Activated naive CD4-positive, alpha-beta T cell treated with anti-CD3 and anti-CD28 coated beads, Interleukin-2, amount 50 U/mL, for 72 hours (primary cell): Measurements from ENCODE around the gene PPM1A. TPM values are rescaled to one million over a fixed set of nuclear protein-coding genes. Genes with fewer than 3 reads are reported as not detected.

Experiments used
- total RNA-seq, 2 donors: library from RNA; stranded (reverse); gene quantifications; one replicate each; pipeline ENCODE4 v1.2.3, GENCODE V29; 2022

The PPM1A gene
- total RNA-seq, 2 donors from 2014 or later = 33.7 to 55.5 TPM

Other genes with a start within 250 kb of the PPM1A start
- gene PCNX4, start 157.3 kb upstream of the PPM1A start, total RNA-seq = 10 to 100 TPM; 17.9 to 33.9 TPM
- gene DHRS7, start 83.8 kb upstream of the PPM1A start, total RNA-seq = 10 to 100 TPM; 32.9 to 46.2 TPM
- not detected for gene C14orf39, start 236.8 kb downstream of the PPM1A start, total RNA-seq